ENCODE data around the gene ATP11A. TPM values are rescaled to one million over a fixed set of nuclear protein-coding genes. Genes with fewer than 3 reads are reported as not detected.

The ATP11A gene
- total and polyA plus RNA-seq, 10 of the 15 experiments (the other 5 are each of a cell fraction or from before 2014, with no cell fraction given): 1.4 to 69.6 (median 14.4) TPM

DNA sequence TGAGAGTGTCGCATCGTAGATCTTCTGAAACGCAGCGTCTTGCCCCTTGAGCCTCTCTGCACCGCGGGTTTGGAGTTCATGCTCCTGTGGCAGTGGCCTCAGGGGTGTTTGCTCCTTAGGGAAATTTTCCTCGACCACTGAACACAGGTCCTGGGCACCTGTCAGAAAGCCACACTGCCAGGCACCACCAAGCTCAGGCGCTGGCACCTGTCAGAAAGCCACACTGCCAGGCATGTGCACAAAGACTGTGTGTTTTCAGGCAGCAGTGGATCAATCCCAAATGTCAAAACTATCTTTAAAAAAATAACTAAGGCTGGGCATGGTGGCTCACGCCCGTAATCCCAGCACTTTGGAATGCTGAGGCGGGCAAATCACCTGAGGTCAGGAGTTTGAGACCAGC lies 87.1 kb downstream of the ATP11A start:
- Histone ChIP-seq H3K9me3 (replicated peaks; ENCODE audit: control insufficient read depth, insufficient read depth, low read length) (no peaks in the 10 kb centered on the region), H3K27me3 (replicated peaks in 1 of 2; ENCODE audit: control insufficient read depth in 2 of 2, insufficient read depth in 2 of 2, low read length in 1 of 2) (no peaks in the 10 kb centered on the region), H3K4me3 (no peak overlapping the region), H3K79me2 (ENCODE audit: control insufficient read depth, insufficient read depth, low read length) (no peaks in the 10 kb centered on the region; the same call in none of the 2 replicates), H4K20me1 (ENCODE audit: control insufficient read depth, insufficient read depth) (no peaks in the 10 kb centered on the region), H3K36me3 (ENCODE audit: control insufficient read depth in 2 of 2, insufficient read depth in 2 of 2, low read length in 1 of 2) (peaks cover 0 to 7% of the 10 kb centered on the region in 2 experiments; a peak in 2 of 4 replicates), H3K9ac (ENCODE audit: control insufficient read depth, insufficient read depth, low read length) (no peak overlapping the region), H3K4me2 (ENCODE audit: control insufficient read depth, insufficient read depth) (no peak overlapping the region), H2AFZ (ENCODE audit: control insufficient read depth, low read depth, low read length) (no peak overlapping the region), H3K4me1 (ENCODE audit: control insufficient read depth, insufficient read depth, low read length) (peaks cover 6% of the 10 kb centered on the region), H3K27ac (ENCODE audit: control insufficient read depth, insufficient read depth) (no peak overlapping the region)
- BruUV-seq (replicated peaks): no TSS peak
- 95% methylated on average over 11 of the region's 11 CpGs for WGBS (ENCODE audit: insufficient coverage, insufficient replicate concordance, low lambda C conversion rate, missing lambda C conversion rate)
- ATAC-seq (no peak), FAIRE-seq (no peak), DNase-seq (ENCODE audit: low read depth, low spot score) (no peak)
- in situ Hi-C loops (cut with MboI) (no loop called here), intact Hi-C loops (cut with micrococcal nuclease; ENCODE audit: unreplicated experiment) (no loop called here)
- CTCF ChIA-PET: interaction anchor here (0.7 kb wide), 1 partner anchor 191 kb away, joined by 3 read pairs; no protein-coding TSS in a partner anchor
- POLR2A ChIA-PET: no interaction called here
- SMC1A ChIA-PET (ENCODE audit: uncharacterized antibody, unreplicated experiment): interaction anchor here (1.2 kb wide), 1 partner anchor 25 kb away, joined by 3 read pairs; no protein-coding TSS in a partner anchor
- RAD21 ChIA-PET (ENCODE audit: unreplicated experiment): no interaction called here
- TF ChIP-seq TCF3 (IDR thresholded peaks at IDR 0.05; ENCODE audit: borderline replicate concordance, insufficient read depth, low read depth, low read length) (no peak), RAD21 (IDR thresholded peaks at IDR 0.05; ENCODE audit: insufficient read depth, low read depth, low read length) (no peak), NFYB (IDR thresholded peaks at IDR 0.05; ENCODE audit: insufficient read depth, low read depth, low read length) (no peak), GABPA (IDR thresholded peaks at IDR 0.05; ENCODE audit: low read depth) (no peak), FOXM1 (IDR thresholded peaks at IDR 0.05; ENCODE audit: low read depth, low read length) (no peak), CBX5 (IDR thresholded peaks at IDR 0.05; ENCODE audit: low read depth) (no peak), DPF2 (IDR thresholded peaks at IDR 0.05) (no peak), MXI1 (IDR thresholded peaks at IDR 0.05; ENCODE audit: low read depth, low read length) (no peak), NBN (IDR thresholded peaks at IDR 0.05) (no peak), EP300 (IDR thresholded peaks at IDR 0.05; ENCODE audit: borderline replicate concordance in 1 of 2, control insufficient read depth in 1 of 2, low read depth in 2 of 2, low read length in 2 of 2) (no peak), NFIC (IDR thresholded peaks at IDR 0.05; ENCODE audit: low read depth, low read length) (no peak)
- TF ChIP-seq, protein P1, sequence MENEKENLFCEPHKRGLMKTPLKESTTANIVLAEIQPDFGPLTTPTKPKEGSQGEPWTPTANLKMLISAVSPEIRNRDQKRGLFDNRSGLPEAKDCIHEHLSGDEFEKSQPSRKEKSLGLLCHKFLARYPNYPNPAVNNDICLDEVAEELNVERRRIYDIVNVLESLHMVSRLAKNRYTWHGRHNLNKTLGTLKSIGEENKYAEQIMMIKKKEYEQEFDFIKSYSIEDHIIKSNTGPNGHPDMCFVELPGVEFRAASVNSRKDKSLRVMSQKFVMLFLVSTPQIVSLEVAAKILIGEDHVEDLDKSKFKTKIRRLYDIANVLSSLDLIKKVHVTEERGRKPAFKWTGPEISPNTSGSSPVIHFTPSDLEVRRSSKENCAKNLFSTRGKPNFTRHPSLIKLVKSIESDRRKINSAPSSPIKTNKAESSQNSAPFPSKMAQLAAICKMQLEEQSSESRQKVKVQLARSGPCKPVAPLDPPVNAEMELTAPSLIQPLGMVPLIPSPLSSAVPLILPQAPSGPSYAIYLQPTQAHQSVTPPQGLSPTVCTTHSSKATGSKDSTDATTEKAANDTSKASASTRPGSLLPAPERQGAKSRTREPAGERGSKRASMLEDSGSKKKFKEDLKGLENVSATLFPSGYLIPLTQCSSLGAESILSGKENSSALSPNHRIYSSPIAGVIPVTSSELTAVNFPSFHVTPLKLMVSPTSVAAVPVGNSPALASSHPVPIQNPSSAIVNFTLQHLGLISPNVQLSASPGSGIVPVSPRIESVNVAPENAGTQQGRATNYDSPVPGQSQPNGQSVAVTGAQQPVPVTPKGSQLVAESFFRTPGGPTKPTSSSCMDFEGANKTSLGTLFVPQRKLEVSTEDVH (IDR thresholded peaks at IDR 0.05; ENCODE audit: low read depth, partially characterized antibody): no peak
- TF ChIP-seq, protein P2, sequence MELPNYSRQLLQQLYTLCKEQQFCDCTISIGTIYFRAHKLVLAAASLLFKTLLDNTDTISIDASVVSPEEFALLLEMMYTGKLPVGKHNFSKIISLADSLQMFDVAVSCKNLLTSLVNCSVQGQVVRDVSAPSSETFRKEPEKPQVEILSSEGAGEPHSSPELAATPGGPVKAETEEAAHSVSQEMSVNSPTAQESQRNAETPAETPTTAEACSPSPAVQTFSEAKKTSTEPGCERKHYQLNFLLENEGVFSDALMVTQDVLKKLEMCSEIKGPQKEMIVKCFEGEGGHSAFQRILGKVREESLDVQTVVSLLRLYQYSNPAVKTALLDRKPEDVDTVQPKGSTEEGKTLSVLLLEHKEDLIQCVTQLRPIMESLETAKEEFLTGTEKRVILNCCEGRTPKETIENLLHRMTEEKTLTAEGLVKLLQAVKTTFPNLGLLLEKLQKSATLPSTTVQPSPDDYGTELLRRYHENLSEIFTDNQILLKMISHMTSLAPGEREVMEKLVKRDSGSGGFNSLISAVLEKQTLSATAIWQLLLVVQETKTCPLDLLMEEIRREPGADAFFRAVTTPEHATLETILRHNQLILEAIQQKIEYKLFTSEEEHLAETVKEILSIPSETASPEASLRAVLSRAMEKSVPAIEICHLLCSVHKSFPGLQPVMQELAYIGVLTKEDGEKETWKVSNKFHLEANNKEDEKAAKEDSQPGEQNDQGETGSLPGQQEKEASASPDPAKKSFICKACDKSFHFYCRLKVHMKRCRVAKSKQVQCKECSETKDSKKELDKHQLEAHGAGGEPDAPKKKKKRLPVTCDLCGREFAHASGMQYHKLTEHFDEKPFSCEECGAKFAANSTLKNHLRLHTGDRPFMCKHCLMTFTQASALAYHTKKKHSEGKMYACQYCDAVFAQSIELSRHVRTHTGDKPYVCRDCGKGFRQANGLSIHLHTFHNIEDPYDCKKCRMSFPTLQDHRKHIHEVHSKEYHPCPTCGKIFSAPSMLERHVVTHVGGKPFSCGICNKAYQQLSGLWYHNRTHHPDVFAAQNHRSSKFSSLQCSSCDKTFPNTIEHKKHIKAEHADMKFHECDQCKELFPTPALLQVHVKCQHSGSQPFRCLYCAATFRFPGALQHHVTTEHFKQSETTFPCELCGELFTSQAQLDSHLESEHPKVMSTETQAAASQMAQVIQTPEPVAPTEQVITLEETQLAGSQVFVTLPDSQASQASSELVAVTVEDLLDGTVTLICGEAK (IDR thresholded peaks at IDR 0.05; ENCODE audit: borderline replicate concordance): no peak
- TF ChIP-seq, protein P3, sequence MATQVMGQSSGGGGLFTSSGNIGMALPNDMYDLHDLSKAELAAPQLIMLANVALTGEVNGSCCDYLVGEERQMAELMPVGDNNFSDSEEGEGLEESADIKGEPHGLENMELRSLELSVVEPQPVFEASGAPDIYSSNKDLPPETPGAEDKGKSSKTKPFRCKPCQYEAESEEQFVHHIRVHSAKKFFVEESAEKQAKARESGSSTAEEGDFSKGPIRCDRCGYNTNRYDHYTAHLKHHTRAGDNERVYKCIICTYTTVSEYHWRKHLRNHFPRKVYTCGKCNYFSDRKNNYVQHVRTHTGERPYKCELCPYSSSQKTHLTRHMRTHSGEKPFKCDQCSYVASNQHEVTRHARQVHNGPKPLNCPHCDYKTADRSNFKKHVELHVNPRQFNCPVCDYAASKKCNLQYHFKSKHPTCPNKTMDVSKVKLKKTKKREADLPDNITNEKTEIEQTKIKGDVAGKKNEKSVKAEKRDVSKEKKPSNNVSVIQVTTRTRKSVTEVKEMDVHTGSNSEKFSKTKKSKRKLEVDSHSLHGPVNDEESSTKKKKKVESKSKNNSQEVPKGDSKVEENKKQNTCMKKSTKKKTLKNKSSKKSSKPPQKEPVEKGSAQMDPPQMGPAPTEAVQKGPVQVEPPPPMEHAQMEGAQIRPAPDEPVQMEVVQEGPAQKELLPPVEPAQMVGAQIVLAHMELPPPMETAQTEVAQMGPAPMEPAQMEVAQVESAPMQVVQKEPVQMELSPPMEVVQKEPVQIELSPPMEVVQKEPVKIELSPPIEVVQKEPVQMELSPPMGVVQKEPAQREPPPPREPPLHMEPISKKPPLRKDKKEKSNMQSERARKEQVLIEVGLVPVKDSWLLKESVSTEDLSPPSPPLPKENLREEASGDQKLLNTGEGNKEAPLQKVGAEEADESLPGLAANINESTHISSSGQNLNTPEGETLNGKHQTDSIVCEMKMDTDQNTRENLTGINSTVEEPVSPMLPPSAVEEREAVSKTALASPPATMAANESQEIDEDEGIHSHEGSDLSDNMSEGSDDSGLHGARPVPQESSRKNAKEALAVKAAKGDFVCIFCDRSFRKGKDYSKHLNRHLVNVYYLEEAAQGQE (IDR thresholded peaks at IDR 0.05; ENCODE audit: low read depth, low read length): no peak

All from GM12878 (cell line).